CD8-positive, alpha-beta memory T cell (primary cell): ENCODE measurements around the gene PPP6C. TPM values are rescaled to one million over a fixed set of nuclear protein-coding genes. Genes with fewer than 3 reads are reported as not detected.
"Not testable (repeated sequence)": the region's sequence is repeated elsewhere in the genome, so short reads cannot be mapped to it uniquely, and the experiment has no call there.

Source experiments
- CTCF ChIA-PET: fragments of 350-600 bp; sonication (Branson Sonifier 250); formaldehyde crosslinking; loops from one replicate; lab custom pipeline; 2021; ENCODE audit warnings: antibody characterized with exemption; lab: Charles Lee
- POLR2A ChIA-PET: fragments of 350-600 bp; sonication (Branson Sonifier 250); formaldehyde crosslinking; loops from one replicate; lab custom pipeline; 2021; ENCODE audit warnings: antibody characterized with exemption; lab: Charles Lee
- DNase-seq, 5 donors: peaks; one replicate each; pipeline versions ENCODE4 v3.0.0 to v3.0.0-alpha.2; 2020 to 2022; ENCODE audit warnings: mixed read lengths in 1 of 5
- H3K27ac ChIP-seq: one replicate; pipeline ENCODE4 v1.7.0; 2013; ENCODE audit warnings: low read depth, mild to moderate bottlenecking, low read length, moderate library complexity
- H3K27me3 ChIP-seq: 2 replicates; pipeline ENCODE4 v1.7.0; 2013; ENCODE audit warnings: low read length, mild to moderate bottlenecking; ENCODE audit not compliant: insufficient read depth, poor library complexity, severe bottlenecking
- H3K36me3 ChIP-seq: 2 replicates; pipeline ENCODE4 v1.7.0; 2013; ENCODE audit warnings: mild to moderate bottlenecking, low read length, moderate library complexity; ENCODE audit not compliant: insufficient read depth
- H3K4me1 ChIP-seq: 2 replicates; pipeline ENCODE4 v1.7.0; 2013; ENCODE audit warnings: mild to moderate bottlenecking, low read length, moderate library complexity; ENCODE audit not compliant: insufficient read depth
- H3K4me3 ChIP-seq: 2 replicates; pipeline ENCODE4 v1.7.0; 2013; ENCODE audit warnings: mild to moderate bottlenecking, low read length
- H3K9me3 ChIP-seq: 2 replicates; pipeline ENCODE4 v1.7.0; 2013; ENCODE audit warnings: mild to moderate bottlenecking, low read length
- H3K27ac Mint-ChIP-seq, 8 donors: one replicate each; pipeline ENCODE4 v1.8.0; 2020 to 2021; ENCODE audit warnings: mixed read lengths in 8 of 8, mild to moderate bottlenecking in 6 of 8, inconsistent platforms in 3 of 8, moderate library complexity in 3 of 8
- H3K27me3 Mint-ChIP-seq, 2 donors: one replicate each; pipeline ENCODE4 v1.8.0; 2020 to 2021; ENCODE audit warnings: mixed read lengths in 2 of 2, mild to moderate bottlenecking in 1 of 2, moderate library complexity in 1 of 2
- H3K36me3 Mint-ChIP-seq, 3 donors: one replicate each; pipeline ENCODE4 v1.8.0; 2020 to 2021; ENCODE audit warnings: mixed read lengths in 3 of 3, inconsistent platforms in 1 of 3, mild to moderate bottlenecking in 1 of 3
- H3K4me1 Mint-ChIP-seq, 3 donors: one replicate each; pipeline ENCODE4 v1.8.0; 2020 to 2021; ENCODE audit warnings: mixed read lengths in 3 of 3, inconsistent platforms in 1 of 3, mild to moderate bottlenecking in 1 of 3
- H3K4me3 Mint-ChIP-seq, 7 donors: one replicate each; pipeline ENCODE4 v1.8.0; 2020 to 2021; ENCODE audit warnings: mixed read lengths in 7 of 7, mild to moderate bottlenecking in 6 of 7, moderate library complexity in 4 of 7, inconsistent platforms in 2 of 7
- H3K9me3 Mint-ChIP-seq, 5 donors: one replicate each; pipeline ENCODE4 v1.8.0; 2020 to 2022; ENCODE audit warnings: mixed read lengths in 5 of 5, mild to moderate bottlenecking in 3 of 5, moderate library complexity in 2 of 5, inconsistent platforms in 1 of 5
- polyA plus RNA-seq: library from polyadenylated mRNA; unstranded; fragments of 300-500 nt; fragmentation: Illumina TruSeq; gene quantifications from one replicate; pipeline ENCODE4 v1.2.3, GENCODE V29; 2021
- total RNA-seq, 2 experiments: library from RNA; stranded (reverse); gene quantifications; one replicate each; pipeline ENCODE4 v1.2.3, GENCODE V29; 2021

PPP6C gene
- total and polyA plus RNA-seq, 3 experiments from 2014 or later = 48.9 to 56.2 (median 50.5) TPM

GRCh38 chr9:125181756-125182155 lies 7.8 kb downstream of the PPP6C start:
- POLR2A ChIA-PET, DNase-seq, H3K4me1 ChIP-seq, H3K27ac ChIP-seq, H3K27me3 Mint-ChIP-seq, H3K4me3 Mint-ChIP-seq, H3K36me3 ChIP-seq, H3K9me3 ChIP-seq, CTCF ChIA-PET, H3K4me3 ChIP-seq, H3K9me3 Mint-ChIP-seq, H3K27me3 ChIP-seq: not testable (repeated sequence)
- peaks cover 0 to 38% (median 5%) of the 10 kb centered on the region in 3 donors for H3K36me3 Mint-ChIP-seq
- H3K4me1 Mint-ChIP-seq = peaks cover 63 to 89% (median 85%) of the 10 kb centered on the region in 3 donors
- H3K27ac Mint-ChIP-seq = peak overlapping the region in 5 of 8 donors; percentile 5 to 68 (median 48)

- POLR2A ChIA-PET = no interaction called here
- no peak for DNase-seq
- Histone ChIP-seq H3K9me3 (no peaks in the 10 kb centered on the region), H3K36me3 (no peaks in the 10 kb centered on the region), H3K4me3 (no peak overlapping the region), H3K27me3 (no peaks in the 10 kb centered on the region), H3K4me1 (peaks cover 3% of the 10 kb centered on the region), H3K27ac (no peak overlapping the region)
- Mint-ChIP-seq H3K9me3 (no peaks in the 10 kb centered on the region), H3K36me3 (peaks cover 0 to 41% (median 5%) of the 10 kb centered on the region in 3 donors), H3K4me1 (peaks cover 66 to 92% (median 90%) of the 10 kb centered on the region in 3 donors), H3K27ac (peak overlapping the region in 3 of 8 donors; percentile 3 to 23 (median 14)), H3K27me3 (no peaks in the 10 kb centered on the region), H3K4me3 (no peak overlapping the region)
- CTCF ChIA-PET = no interaction called here
Observed at GRCh38 chr9:125180876-125181275, 8.7 kb downstream of the PPP6C start.

- peaks cover 0 to 34% (median 5%) of the 10 kb centered on the region in 3 donors for H3K36me3 Mint-ChIP-seq
- H3K4me1 ChIP-seq, H3K4me3 ChIP-seq, H3K9me3 ChIP-seq, H3K36me3 ChIP-seq, H3K4me3 Mint-ChIP-seq, H3K9me3 Mint-ChIP-seq, DNase-seq, H3K27ac ChIP-seq, H3K27me3 ChIP-seq, CTCF ChIA-PET, H3K27me3 Mint-ChIP-seq, POLR2A ChIA-PET: not testable (repeated sequence)
- peak overlapping the region in 3 of 8 donors; percentile 10 to 52 (median 16) for H3K27ac Mint-ChIP-seq
- H3K4me1 Mint-ChIP-seq = peaks cover 63 to 89% (median 85%) of the 10 kb centered on the region in 3 donors
Observed at GRCh38 chr9:125179776-125180175, 9.8 kb downstream of the PPP6C start.

- DNase-seq = no peak
- POLR2A ChIA-PET = no interaction called here
- H3K36me3 Mint-ChIP-seq = peaks cover 0 to 36% (median 1%) of the 10 kb centered on the region in 3 donors
- Histone ChIP-seq H3K27ac (no peak overlapping the region), H3K36me3 (no peaks in the 10 kb centered on the region), H3K27me3 (no peaks in the 10 kb centered on the region), H3K4me1 (peaks cover 2% of the 10 kb centered on the region), H3K9me3 (no peaks in the 10 kb centered on the region), H3K4me3 (no peak overlapping the region)
- no peaks in the 10 kb centered on the region for H3K27me3 Mint-ChIP-seq
- peak overlapping the region in 1 of 7 donors; percentile 5 for H3K4me3 Mint-ChIP-seq
- H3K27ac Mint-ChIP-seq = peak overlapping the region in 3 of 8 donors; percentile 11 to 67 (median 51)
- no peaks in the 10 kb centered on the region for H3K9me3 Mint-ChIP-seq
- H3K4me1 Mint-ChIP-seq = peaks cover 61 to 85% (median 80%) of the 10 kb centered on the region in 3 donors
- CTCF ChIA-PET = no interaction called here
Observed at GRCh38 chr9:125177888-125178287, 11.7 kb downstream of the PPP6C start.

GRCh38 chr9:125176636-125177035 lies 13.0 kb downstream of the PPP6C start:
- Mint-ChIP-seq H3K9me3 (no peaks in the 10 kb centered on the region), H3K27ac (peak overlapping the region in 4 of 8 donors; percentile 19 to 88 (median 40)), H3K36me3 (peaks cover 0 to 39% (median 1%) of the 10 kb centered on the region in 3 donors), H3K4me3 (no peak overlapping the region), H3K27me3 (no peaks in the 10 kb centered on the region), H3K4me1 (peaks cover 60 to 85% (median 80%) of the 10 kb centered on the region in 3 donors)
- H3K4me1 ChIP-seq = peaks cover 15% of the 10 kb centered on the region
- no peak overlapping the region for H3K27ac ChIP-seq
- ChIA-PET CTCF (no interaction called here), POLR2A (no interaction called here)
- H3K4me3 ChIP-seq = no peak overlapping the region
- H3K36me3 ChIP-seq = no peaks in the 10 kb centered on the region
- no peak for DNase-seq
- H3K9me3 ChIP-seq = no peaks in the 10 kb centered on the region
- H3K27me3 ChIP-seq = no peaks in the 10 kb centered on the region

GRCh38 chr9:125172031-125172755 lies 17.4 kb downstream of the PPP6C start:
- no peak for DNase-seq
- Histone ChIP-seq H3K36me3 (peaks cover 14% of the 10 kb centered on the region), H3K27me3 (no peaks in the 10 kb centered on the region), H3K4me1 (peaks cover 15% of the 10 kb centered on the region), H3K4me3 (no peak overlapping the region), H3K9me3 (no peaks in the 10 kb centered on the region), H3K27ac (no peak overlapping the region)
- Mint-ChIP-seq H3K27me3 (no peaks in the 10 kb centered on the region), H3K27ac (peak overlapping the region in 7 of 8 donors; percentile 47 to 88 (median 69)), H3K9me3 (no peaks in the 10 kb centered on the region), H3K4me3 (peak overlapping the region in 3 of 7 donors; percentile 11 to 45 (median 13)), H3K4me1 (peaks cover 35 to 62% (median 50%) of the 10 kb centered on the region in 3 donors), H3K36me3 (peaks cover 0 to 50% (median 8%) of the 10 kb centered on the region in 3 donors)
- POLR2A ChIA-PET = no interaction called here
- CTCF ChIA-PET = no interaction called here

- peaks cover 14% of the 10 kb centered on the region for H3K36me3 ChIP-seq
- no peaks in the 10 kb centered on the region for H3K27me3 ChIP-seq
- no peak for DNase-seq
- H3K27ac Mint-ChIP-seq = no peak overlapping the region
- ChIA-PET POLR2A (no interaction called here), CTCF (no interaction called here)
- H3K9me3 Mint-ChIP-seq = no peaks in the 10 kb centered on the region
- peaks cover 15% of the 10 kb centered on the region for H3K4me1 ChIP-seq
- H3K36me3 Mint-ChIP-seq = peaks cover 0 to 52% (median 10%) of the 10 kb centered on the region in 3 donors
- H3K4me1 Mint-ChIP-seq = peaks cover 24 to 48% (median 35%) of the 10 kb centered on the region in 3 donors
- H3K9me3 ChIP-seq = no peaks in the 10 kb centered on the region
- H3K4me3 ChIP-seq = no peak overlapping the region
- no peaks in the 10 kb centered on the region for H3K27me3 Mint-ChIP-seq
- no peak overlapping the region for H3K27ac ChIP-seq
- H3K4me3 Mint-ChIP-seq = no peak overlapping the region
Observed at GRCh38 chr9:125169895-125170294, 19.7 kb downstream of the PPP6C start.

GRCh38 chr9:125166762-125167161 lies 22.8 kb downstream of the PPP6C start:
- peaks cover 1% of the 10 kb centered on the region for H3K4me1 ChIP-seq
- no peak for DNase-seq
- H3K27me3 ChIP-seq = no peaks in the 10 kb centered on the region
- no peaks in the 10 kb centered on the region for H3K9me3 ChIP-seq
- CTCF ChIA-PET = no interaction called here
- H3K4me3 Mint-ChIP-seq = no peak overlapping the region
- no peak overlapping the region for H3K4me3 ChIP-seq
- H3K36me3 Mint-ChIP-seq = peaks cover 0 to 44% (median 10%) of the 10 kb centered on the region in 3 donors
- peaks cover 14% of the 10 kb centered on the region for H3K36me3 ChIP-seq
- H3K27me3 Mint-ChIP-seq = no peaks in the 10 kb centered on the region
- no peak overlapping the region for H3K27ac ChIP-seq
- H3K4me1 Mint-ChIP-seq = peaks cover 8 to 27% (median 12%) of the 10 kb centered on the region in 3 donors
- POLR2A ChIA-PET = no interaction called here
- H3K9me3 Mint-ChIP-seq = no peaks in the 10 kb centered on the region
- peak overlapping the region in 2 of 8 donors; percentile 33 to 47 for H3K27ac Mint-ChIP-seq
